GM19324 (cell line): ENCODE data around the gene ADAMTS2.

Source experiments
- ATAC-seq: cut with Tn5 transposase; IDR thresholded peaks from one replicate; pipeline ENCODE4 v1.9.1; 2021; ENCODE audit warnings: mild to moderate bottlenecking, moderate library complexity; ENCODE audit not compliant: unreplicated experiment, low FRiP score

Gene ADAMTS2

DNA sequence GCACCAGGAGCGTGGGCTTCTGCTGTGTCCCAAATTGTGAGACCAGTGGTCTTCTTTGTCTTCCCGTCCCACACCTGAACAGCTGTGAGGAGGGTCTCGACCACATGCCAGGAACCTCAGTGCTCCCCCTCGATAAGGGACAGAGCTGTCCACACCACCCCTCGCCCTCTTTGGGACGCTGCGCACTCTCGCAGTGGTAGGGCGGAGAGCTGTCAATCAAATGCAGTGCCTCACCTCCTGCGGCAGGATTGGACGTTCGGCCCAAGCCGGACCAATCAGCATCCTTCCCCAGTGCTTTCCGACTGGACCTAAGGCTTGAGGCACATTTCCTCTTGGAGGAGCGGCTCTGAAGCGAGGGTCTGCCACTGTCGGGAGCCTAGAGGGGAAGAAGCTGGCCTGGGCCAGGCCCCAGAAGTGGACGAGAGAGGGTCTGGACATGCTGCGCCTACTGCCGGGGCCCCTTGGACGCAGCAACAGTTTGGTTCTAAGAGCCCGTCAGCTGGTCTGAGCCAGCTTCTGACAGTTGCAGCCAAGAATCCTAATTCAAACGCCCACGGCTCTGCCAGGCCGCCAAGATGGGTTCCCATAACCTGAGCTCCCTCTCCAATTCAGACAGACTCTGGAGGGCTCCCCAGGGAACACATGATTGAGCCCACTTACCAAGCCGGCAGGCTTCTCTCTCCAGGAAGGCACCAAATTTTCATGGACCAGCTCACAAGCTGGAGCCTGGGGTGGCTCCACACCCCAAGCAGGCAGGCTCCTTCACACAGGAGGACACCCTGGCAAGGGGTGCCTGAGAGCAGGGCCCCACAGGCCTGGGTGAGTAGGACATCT, 28.1 kb upstream of the ADAMTS2 start:
- no peak for ATAC-seq

- no peak for ATAC-seq
Measured at GRCh38 chr5:179371681-179372680, 26.7 kb upstream of the ADAMTS2 start.

GRCh38 chr5:179371121-179371510, 25.9 kb upstream of the ADAMTS2 start:
- ATAC-seq, result no peak

GRCh38 chr5:179370490-179371120, 25.3 kb upstream of the ADAMTS2 start:
- ATAC-seq, result no peak

DNA sequence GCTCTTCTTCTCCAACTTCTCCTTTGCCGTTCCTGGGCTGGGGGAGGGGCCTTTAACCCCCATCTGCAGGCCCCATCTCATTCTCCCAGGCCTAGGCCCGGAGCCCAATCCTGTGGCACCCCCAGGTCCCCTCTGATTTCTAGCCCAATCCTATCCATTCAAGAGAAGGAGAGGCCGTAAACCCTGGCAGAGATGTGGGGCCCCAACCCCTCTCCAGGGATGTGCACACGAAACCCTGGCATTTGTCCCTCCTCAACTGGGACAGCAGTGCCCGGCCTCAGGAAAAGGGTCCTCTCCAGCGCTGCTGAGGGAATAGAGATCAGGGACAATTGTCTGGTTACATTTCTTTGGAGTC, 24.2 kb upstream of the ADAMTS2 start:
- no peak for ATAC-seq

GRCh38 chr5:179368806-179369529, 23.7 kb upstream of the ADAMTS2 start:
- ATAC-seq, result no peak

DNA sequence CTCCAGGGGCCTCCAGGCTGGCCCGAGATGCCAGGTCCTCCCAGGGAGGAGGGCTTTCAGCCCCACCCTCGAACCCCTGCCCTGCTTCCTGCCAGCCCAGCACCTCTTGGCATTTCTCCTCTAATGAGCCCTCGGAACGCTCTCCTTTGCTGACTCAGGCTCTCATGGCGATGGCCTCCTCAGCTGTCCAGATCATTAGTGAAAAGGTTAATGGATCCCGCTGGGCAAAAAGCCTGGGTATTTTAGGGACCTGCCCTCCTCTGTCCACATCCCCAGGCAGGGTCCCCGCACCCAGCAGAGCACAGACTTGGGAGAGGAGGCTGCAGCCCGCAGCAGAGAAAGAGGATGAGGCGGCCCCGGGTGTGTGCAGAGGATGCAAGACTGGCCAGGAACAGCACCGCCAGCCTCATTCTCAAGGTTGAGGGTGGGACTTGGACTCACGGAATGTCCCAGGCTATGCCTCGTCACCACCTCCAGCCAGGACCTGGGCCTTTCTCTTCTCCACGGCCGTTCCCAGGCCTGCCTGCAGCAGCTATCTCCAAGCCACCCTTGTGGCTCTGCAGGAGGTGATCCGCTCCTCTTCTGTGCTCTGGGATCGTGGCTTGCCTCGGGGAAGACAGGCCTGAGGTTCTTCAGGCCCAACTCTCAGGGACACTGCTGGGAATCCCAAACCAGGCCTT, 23.0 kb upstream of the ADAMTS2 start:
- no peak for ATAC-seq

DNA sequence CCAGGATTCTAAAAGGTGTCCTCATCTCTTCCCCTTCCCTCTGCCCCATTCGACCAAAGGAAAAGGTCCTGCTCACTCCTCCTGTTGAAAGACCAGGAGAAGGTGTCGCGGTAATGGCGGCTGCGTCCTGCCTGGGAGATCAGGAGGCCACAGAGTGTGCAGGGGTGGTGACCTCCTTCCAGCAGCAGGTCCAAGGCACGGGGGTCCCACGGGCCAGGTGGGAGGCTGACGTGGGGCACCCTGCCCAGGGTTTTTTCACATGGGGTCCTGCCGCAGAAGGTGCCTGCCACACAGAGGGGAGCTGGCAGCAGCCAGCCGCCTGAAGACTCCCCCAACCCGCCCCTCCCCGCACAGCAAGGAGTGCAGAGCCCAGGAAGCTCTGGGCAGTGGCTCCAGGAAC, 22.2 kb upstream of the ADAMTS2 start:
- no peak for ATAC-seq

GRCh38 chr5:179362355-179362754, 17.1 kb upstream of the ADAMTS2 start:
- no peak for ATAC-seq

- ATAC-seq, result no peak
Measured at GRCh38 chr5:179361037-179361603, 15.9 kb upstream of the ADAMTS2 start.

- no peak for ATAC-seq
Measured at GRCh38 chr5:179357031-179357430, 11.8 kb upstream of the ADAMTS2 start.

DNA sequence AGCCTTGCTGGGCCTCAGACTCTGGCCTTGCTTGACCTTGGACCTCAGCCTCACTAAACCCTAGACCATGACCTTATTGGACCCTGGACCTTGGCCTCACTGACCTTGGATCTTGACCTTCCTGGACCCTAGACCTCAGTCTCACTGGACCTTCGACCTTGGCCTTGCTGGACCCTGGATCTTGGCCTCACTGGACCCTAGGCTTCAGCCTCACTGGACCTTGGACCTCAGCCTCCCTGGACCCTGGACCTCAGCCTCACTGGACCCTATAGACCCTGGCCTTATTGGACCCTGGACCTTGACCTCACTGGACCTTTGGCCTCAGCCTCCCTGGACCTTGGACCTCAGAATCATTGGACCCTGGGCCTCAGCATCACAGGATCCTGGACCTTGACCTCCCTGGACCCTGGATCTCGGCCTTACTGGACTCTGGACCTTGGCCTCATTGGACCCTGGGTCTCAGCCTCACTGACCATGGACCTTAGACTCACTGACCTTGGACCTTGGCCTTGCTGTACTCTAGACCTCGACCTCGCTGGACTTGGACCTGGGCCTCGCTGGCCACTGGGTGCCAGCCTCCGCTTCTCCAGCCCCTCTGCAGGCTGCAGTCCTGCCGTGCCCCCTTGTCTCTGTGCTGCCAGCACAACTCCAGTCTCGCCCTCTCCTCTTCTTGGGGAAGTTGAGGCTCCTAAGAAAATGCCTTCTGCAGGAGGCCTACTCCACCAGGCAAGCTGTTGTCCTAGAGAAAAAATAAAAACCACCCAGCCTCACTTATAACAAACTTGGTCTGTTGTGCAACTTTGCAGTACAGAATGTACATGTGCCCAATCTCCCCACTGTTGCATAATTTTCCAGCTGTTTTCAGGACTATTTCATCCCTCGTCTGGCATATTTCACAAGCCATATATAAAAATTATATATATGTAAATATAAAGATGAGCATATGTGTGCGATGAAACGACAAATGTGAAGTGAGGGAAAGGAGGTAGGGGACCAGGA, 11.0 kb upstream of the ADAMTS2 start:
- ATAC-seq, result no peak

DNA sequence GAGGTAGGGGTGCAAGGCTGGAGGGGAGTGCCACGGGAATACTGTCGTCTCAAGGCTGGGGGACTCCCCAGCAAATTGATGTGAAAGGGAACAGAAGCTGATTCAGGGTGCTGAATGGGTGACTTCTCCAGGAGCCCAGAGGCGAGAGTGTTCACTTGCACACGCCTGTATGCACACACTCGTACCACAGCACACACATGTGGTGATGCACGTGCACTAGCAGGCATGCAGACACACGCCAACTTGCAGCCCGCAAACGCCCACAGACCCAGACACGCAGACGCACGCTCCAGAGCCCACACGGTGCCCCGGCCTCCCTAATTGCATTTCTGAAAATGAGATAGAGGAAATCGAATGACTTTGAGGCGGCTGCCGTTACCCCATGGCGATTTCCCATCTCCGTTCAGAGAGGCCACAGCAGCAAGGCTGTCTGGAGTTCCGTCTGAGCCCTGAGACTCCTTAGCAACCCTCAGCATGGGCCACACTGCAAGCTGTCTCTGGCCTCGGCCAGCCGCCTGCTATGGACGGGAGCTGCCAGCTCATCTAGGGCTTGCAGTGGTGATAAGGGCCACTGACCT, 9.1 kb upstream of the ADAMTS2 start:
- ATAC-seq, result no peak

DNA sequence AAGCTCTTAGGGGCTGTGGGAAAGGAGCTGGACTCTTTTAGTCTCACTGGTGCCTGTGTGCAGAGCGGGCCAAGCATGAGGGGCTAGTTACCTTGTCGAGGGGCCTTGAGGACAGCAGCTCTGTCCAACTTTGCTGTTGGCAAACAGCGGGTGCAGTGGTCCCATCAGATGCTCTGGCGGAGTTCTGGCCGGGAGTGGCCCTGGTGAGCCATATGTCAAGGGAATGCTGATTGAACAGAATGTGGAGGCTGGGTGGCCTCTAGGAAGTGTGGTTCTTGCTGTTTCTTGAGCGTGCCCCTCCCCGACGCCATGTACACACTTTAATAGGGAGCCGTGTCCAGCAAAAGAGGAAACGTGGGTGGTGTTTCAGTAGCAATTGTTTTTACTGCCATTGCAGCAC, 3.6 kb upstream of the ADAMTS2 start:
- ATAC-seq, result no peak

- no peak for ATAC-seq
Measured at GRCh38 chr5:179348011-179348530, 2.8 kb upstream of the ADAMTS2 start.

DNA sequence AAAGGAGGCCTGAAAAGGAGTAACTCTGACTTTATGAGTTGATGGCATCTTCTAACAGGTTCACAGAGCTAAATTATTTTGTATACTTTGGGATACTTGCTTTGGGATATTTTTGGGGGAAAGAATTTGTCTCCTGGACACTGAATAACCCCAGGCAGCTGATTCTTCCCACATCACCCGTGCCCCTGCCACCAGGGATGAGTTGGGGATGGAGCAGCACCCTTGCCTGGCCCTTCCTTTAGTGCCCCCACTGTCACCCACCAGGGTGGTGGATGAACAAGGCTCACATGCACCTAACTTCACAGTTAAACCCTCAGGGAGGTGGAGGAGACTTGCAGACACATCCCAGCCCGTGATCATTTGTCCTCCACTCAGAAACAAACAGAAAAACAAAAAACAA, 2.3 kb upstream of the ADAMTS2 start:
- ATAC-seq, result no peak

DNA sequence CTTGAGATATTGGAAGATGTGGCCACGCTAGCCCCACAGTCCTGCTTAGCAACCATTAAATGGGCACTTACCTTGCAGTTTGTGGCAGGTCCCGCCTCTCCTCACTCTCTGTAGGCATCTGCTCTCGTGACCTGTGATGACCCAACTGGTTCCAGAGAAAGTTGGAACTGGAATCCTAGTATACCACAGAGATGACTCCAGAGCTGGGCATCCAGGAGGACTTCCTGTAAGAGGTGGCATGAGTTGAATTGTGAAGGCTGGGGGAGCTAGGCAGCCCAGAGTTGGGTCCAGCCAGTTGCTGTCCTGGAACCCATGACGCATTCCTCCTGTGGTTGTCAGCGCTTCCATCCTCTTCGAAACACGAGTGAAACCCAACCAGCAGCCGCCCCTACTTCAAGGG, 1.6 kb upstream of the ADAMTS2 start:
- no peak for ATAC-seq

DNA sequence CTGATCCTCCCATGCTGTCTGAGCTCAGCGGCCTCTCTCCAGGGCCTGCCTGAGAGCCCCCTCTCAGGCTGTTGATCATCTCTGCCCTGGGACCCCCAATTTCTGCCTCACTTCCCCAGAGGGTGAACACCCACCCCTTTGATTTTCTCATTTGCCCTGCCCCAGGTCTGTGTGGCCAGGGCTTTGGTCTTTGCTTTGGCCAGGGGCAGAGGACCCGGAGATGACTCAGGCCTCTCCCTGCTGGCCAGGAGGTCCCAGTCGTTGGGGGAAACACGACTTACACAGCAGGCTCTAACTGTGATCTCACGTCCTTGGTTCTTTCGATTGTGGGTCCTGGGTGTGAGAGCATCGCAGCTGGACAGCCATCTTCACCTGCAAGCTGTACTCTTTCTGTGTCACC, 1.1 kb upstream of the ADAMTS2 start:
- no peak for ATAC-seq
